IMR-90 (cell line): ENCODE results near the gene KRABD2.

Experiments used
- ATAC-seq: fragments of 200-7000 bp; cut with Tn5 transposase; 2 replicates; pipeline ENCODE4 v1.9.1; 2020; ENCODE audit warnings: low read depth, mild to moderate bottlenecking, moderate library complexity
- BruUV-seq: library from RNA; stranded (reverse); fragments of 400-500 nt; replicated peaks from 2 replicates; lab custom pipeline; 2021; lab: Mats Ljungman, UMichigan
- CTCF ChIA-PET: fragments of 300-600 bp; formaldehyde crosslinking; extraction: SDS; loops from one replicate; lab custom pipeline; 2021; ENCODE audit warnings: antibody characterized with exemption; lab: Yijun Ruan, JAX
- POLR2A ChIA-PET: fragments of 300-600 bp; sonication (Branson Sonifier 250); formaldehyde crosslinking; loops from one replicate; lab custom pipeline; 2022; ENCODE audit warnings: antibody characterized with exemption; ENCODE audit not compliant: unreplicated experiment; lab: Charles Lee
- DNase-seq: peaks from one replicate; pipeline ENCODE4 v3.0.0; 2013
- H2AFZ ChIP-seq: replicated peaks from 2 replicates; pipeline ENCODE3; 2013; ENCODE audit warnings: low read length, mild to moderate bottlenecking; ENCODE audit not compliant: poor library complexity
- H2AK5ac ChIP-seq: 2 replicates; pipeline ENCODE4 v1.6.1; 2013; ENCODE audit warnings: low read depth, low read length, inconsistent platforms
- H2AK9ac ChIP-seq: replicated peaks from 2 replicates; pipeline ENCODE3; 2013; ENCODE audit warnings: mild to moderate bottlenecking, low read depth, low read length, moderate library complexity; ENCODE audit not compliant: poor library complexity
- H2BK120ac ChIP-seq: 2 replicates; pipeline ENCODE4 v1.6.1; 2013; ENCODE audit warnings: low read depth, low read length, inconsistent platforms
- H2BK15ac ChIP-seq: 3 replicates; pipeline ENCODE4 v1.6.1; 2013; ENCODE audit warnings: low read depth, low read length, inconsistent platforms
- H2BK20ac ChIP-seq: 2 replicates; pipeline ENCODE4 v1.6.1; 2013; ENCODE audit warnings: low read depth, mild to moderate bottlenecking, inconsistent platforms, low read length, moderate library complexity
- H2BK5ac ChIP-seq: 2 replicates; pipeline ENCODE4 v1.6.1; 2013; ENCODE audit warnings: mild to moderate bottlenecking, low read depth, low read length, inconsistent platforms; ENCODE audit not compliant: poor library complexity, severe bottlenecking
- H3K14ac ChIP-seq: replicated peaks from 2 replicates; pipeline ENCODE4 v1.6.1; 2013; ENCODE audit warnings: low read depth, low read length, inconsistent platforms
- H3K18ac ChIP-seq: 2 replicates; pipeline ENCODE4 v1.6.1; 2013; ENCODE audit warnings: low read depth, low read length, control low read depth
- H3K23ac ChIP-seq: 2 replicates; pipeline ENCODE4 v1.6.1; 2013; ENCODE audit warnings: low read depth, low read length, inconsistent platforms
- H3K27ac ChIP-seq: 2 replicates; pipeline ENCODE4 v1.5.1; 2013; ENCODE audit warnings: mild to moderate bottlenecking, control low read depth, low read length; ENCODE audit not compliant: insufficient read depth
- H3K27me3 ChIP-seq: 2 replicates; pipeline ENCODE4 v1.6.1; 2013; ENCODE audit warnings: low read length; ENCODE audit not compliant: control insufficient read depth, insufficient read depth
- H3K36me3 ChIP-seq: 2 replicates; pipeline ENCODE4 v1.6.1; 2013; ENCODE audit warnings: low read length, mixed read lengths; ENCODE audit not compliant: control insufficient read depth, insufficient read depth
- H3K4ac ChIP-seq: 2 replicates; pipeline ENCODE4 v1.6.1; 2013; ENCODE audit warnings: low read depth, low read length, inconsistent platforms
- H3K4me1 ChIP-seq: 2 replicates; pipeline ENCODE4 v1.6.1; 2013; ENCODE audit warnings: low read length, mixed read lengths; ENCODE audit not compliant: control insufficient read depth, insufficient read depth
- H3K4me2 ChIP-seq: 2 replicates; pipeline ENCODE4 v1.6.1; 2013; ENCODE audit warnings: low read depth, mild to moderate bottlenecking, control low read depth, low read length, moderate library complexity
- H3K4me3 ChIP-seq: 2 replicates; pipeline ENCODE4 v1.5.1; 2013; ENCODE audit warnings: low read depth, mild to moderate bottlenecking, control low read depth, low read length, moderate library complexity; ENCODE audit not compliant: insufficient read depth
- H3K56ac ChIP-seq: 2 replicates; pipeline ENCODE4 v1.6.1; 2013; ENCODE audit warnings: low read length, inconsistent platforms; ENCODE audit not compliant: insufficient read depth; ENCODE audit errors: extremely low read depth
- H3K79me1 ChIP-seq, 2 experiments: 2 replicates each; pipeline ENCODE4 v1.6.1; 2013; ENCODE audit warnings: low read length in 2 of 2, inconsistent platforms in 1 of 2, low read depth in 1 of 2
- H3K9ac ChIP-seq: 2 replicates; pipeline ENCODE4 v1.6.1; 2013; ENCODE audit warnings: low read depth, low read length, control low read depth
- H3K9me1 ChIP-seq: 2 replicates; pipeline ENCODE4 v1.6.1; 2013; ENCODE audit warnings: low read length, inconsistent platforms; ENCODE audit not compliant: insufficient read depth
- H3K9me3 ChIP-seq: 2 replicates; pipeline ENCODE4 v1.6.1; 2013; ENCODE audit warnings: low read length; ENCODE audit not compliant: control insufficient read depth, insufficient read depth
- H4K20me1 ChIP-seq: 2 replicates; pipeline ENCODE4 v1.6.1; 2013; ENCODE audit warnings: low read length, inconsistent platforms; ENCODE audit not compliant: insufficient read depth
- H4K5ac ChIP-seq: 2 replicates; pipeline ENCODE4 v1.6.1; 2013; ENCODE audit warnings: mild to moderate bottlenecking, low read depth, low read length, control low read depth
- H4K8ac ChIP-seq, 2 experiments: 2 replicates each; pipeline ENCODE4 v1.6.1; 2013; ENCODE audit warnings: low read depth in 2 of 2, low read length in 2 of 2, control low read depth in 1 of 2, inconsistent platforms in 1 of 2
- H4K91ac ChIP-seq: 2 replicates; pipeline ENCODE4 v1.6.1; 2013; ENCODE audit warnings: low read depth, low read length, inconsistent platforms; ENCODE audit not compliant: insufficient read depth
- BHLHE40 ChIP-seq: fragments of 150-350 bp; IDR thresholded peaks from 2 replicates; pipeline ENCODE4 v1.6.1; 2016; ENCODE audit warnings: mild to moderate bottlenecking, low read depth, low read length
- CEBPB ChIP-seq: IDR thresholded peaks from 2 replicates; pipeline ENCODE4 v1.6.1; 2012; ENCODE audit warnings: low read depth, low read length, improper control_type of control experiment
- CHD1 ChIP-seq: IDR thresholded peaks from 2 replicates; pipeline ENCODE4 v1.6.1; 2012; ENCODE audit warnings: low read depth, low read length, improper control_type of control experiment
- FOS ChIP-seq: fragments of 150-350 bp; IDR thresholded peaks from 2 replicates; pipeline ENCODE4 v1.6.1; 2016; ENCODE audit warnings: low read depth, low read length
- MAFK ChIP-seq: IDR thresholded peaks from 2 replicates; pipeline ENCODE4 v1.6.1; 2012; ENCODE audit warnings: low read depth, low read length, improper control_type of control experiment
- MAZ ChIP-seq: IDR thresholded peaks from 2 replicates; pipeline ENCODE4 v1.6.1; 2012; ENCODE audit warnings: low read depth, mild to moderate bottlenecking, low read length, improper control_type of control experiment, moderate library complexity, borderline replicate concordance
- MXI1 ChIP-seq: IDR thresholded peaks from 2 replicates; pipeline ENCODE4 v1.6.1; 2012; ENCODE audit warnings: low read depth, mild to moderate bottlenecking, low read length, moderate library complexity, borderline replicate concordance
- NFE2L2 ChIP-seq: fragments of 150-350 bp; IDR thresholded peaks from 2 replicates; pipeline ENCODE4 v1.6.1; 2016; ENCODE audit warnings: low read depth, mild to moderate bottlenecking, low read length
- POLR2A ChIP-seq: IDR thresholded peaks from 2 replicates; pipeline ENCODE4 v1.6.1; 2012; ENCODE audit warnings: mild to moderate bottlenecking, low read depth, low read length
- RAD21 ChIP-seq: IDR thresholded peaks from 2 replicates; pipeline ENCODE4 v1.6.1; 2012; ENCODE audit warnings: low read length, improper control_type of control experiment
- RCOR1 ChIP-seq: IDR thresholded peaks from 2 replicates; pipeline ENCODE4 v1.6.1; 2012; ENCODE audit warnings: mild to moderate bottlenecking, low read length, improper control_type of control experiment; ENCODE audit not compliant: insufficient replicate concordance
- RFX5 ChIP-seq: IDR thresholded peaks from 2 replicates; pipeline ENCODE4 v1.8.0; 2012; ENCODE audit warnings: low read depth, mild to moderate bottlenecking, low read length, moderate library complexity
- SMC3 ChIP-seq: fragments of 150-350 bp; IDR thresholded peaks from 2 replicates; pipeline ENCODE4 v1.6.1; 2016; ENCODE audit warnings: low read depth, mild to moderate bottlenecking, antibody characterized with exemption, low read length, moderate library complexity
- dilution Hi-C: fragments of 300-500 bp; cut with HindIII; formaldehyde crosslinking; loops from one replicate; pipeline ENCODE4 v1.14.3; 2018; ENCODE audit warnings: low sequenced_read_pairs; ENCODE audit not compliant: unreplicated experiment
- in situ Hi-C: fragments of 300-500 bp; cut with MboI; formaldehyde crosslinking; loops from 3 replicates; pipeline ENCODE4 v1.14.3; 2019; ENCODE audit warnings: low sequenced_read_pairs, inconsistent platforms, mixed read lengths
- intact Hi-C: fragments of 100-400 bp; cut with micrococcal nuclease; formaldehyde crosslinking; loops from 2 replicates; pipeline ENCODE4 v1.10.0; 2022
- TF ChIP-seq, protein P1 (sequence below): fragments of 150-350 bp; IDR thresholded peaks from 2 replicates; pipeline ENCODE4 v1.6.1; 2017; ENCODE audit warnings: mild to moderate bottlenecking, antibody characterized with exemption, low read length, low read depth
- TF ChIP-seq, protein P2 (sequence below): fragments of 150-350 bp; IDR thresholded peaks from 2 replicates; pipeline ENCODE4 v1.6.1; 2016; ENCODE audit warnings: low read depth, mild to moderate bottlenecking, low read length, moderate library complexity, borderline replicate concordance
- TF ChIP-seq, protein P3 (sequence below): conservative IDR thresholded peaks from 2 replicates; pipeline ENCODE4 v1.5.1; 2012; ENCODE audit warnings: mild to moderate bottlenecking, low read depth, low read length, improper control_type of control experiment

Gene KRABD2

DNA sequence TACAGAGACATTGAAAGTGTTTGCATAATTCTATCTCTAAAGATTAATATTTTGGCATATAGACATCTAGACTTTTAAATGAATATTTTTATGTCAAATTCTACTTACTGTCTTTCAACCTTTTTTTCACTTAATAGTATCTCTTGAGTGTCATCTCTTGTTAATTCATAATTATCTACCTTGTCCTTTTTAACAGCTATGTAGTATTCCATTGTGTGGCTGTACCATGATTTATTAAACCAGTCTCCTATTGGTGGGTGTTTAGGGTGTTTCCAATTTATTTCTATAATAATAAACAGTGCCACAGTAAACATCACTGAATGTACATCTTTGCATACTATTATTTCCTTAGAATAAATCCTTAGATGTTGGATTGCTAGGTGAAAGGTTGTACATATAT is 37.4 kb upstream of the KRABD2 start:
- Histone ChIP-seq H4K91ac (no peak overlapping the region), H2BK20ac (no peak overlapping the region), H3K27ac (no peak overlapping the region), H4K5ac (no peak overlapping the region), H3K79me1 (no peaks in the 10 kb centered on the region), H3K4me3 (no peak overlapping the region), H3K4me2 (no peak overlapping the region), H3K4me1 (no peaks in the 10 kb centered on the region), H4K8ac (no peak overlapping the region), H3K56ac (no peak overlapping the region), H3K36me3 (no peaks in the 10 kb centered on the region), H3K9me1 (no peaks in the 10 kb centered on the region), H3K9me3 (0 out of 2 replicates have a peak, but pooled peaks cover 2% of the 10 kb centered on the region), H2AK9ac (no peak overlapping the region), H3K18ac (no peak overlapping the region), H3K14ac (no peak overlapping the region), H3K23ac (no peak overlapping the region), H2BK120ac (no peak overlapping the region), H3K9ac (no peak overlapping the region), H2AFZ (no peak overlapping the region), H4K20me1 (no peaks in the 10 kb centered on the region), H2AK5ac (no peak overlapping the region), H2BK5ac (no peak overlapping the region), H3K27me3 (peaks cover 22% of the 10 kb centered on the region), H2BK15ac (no peak overlapping the region), H3K4ac (no peak overlapping the region)
- ChIA-PET CTCF (no interaction called here), POLR2A (no interaction called here)
- no peak for DNase-seq
- no peak for ATAC-seq
- no TSS peak for BruUV-seq
- dilution Hi-C loops (no loop called here), in situ Hi-C loops (loop anchor here (10.0 kb wide), 2 partner anchors 341 to 371 kb away; partner anchors contain the start of gene SPDYE4), intact Hi-C loops (no loop called here)
- TF ChIP-seq, protein P1, sequence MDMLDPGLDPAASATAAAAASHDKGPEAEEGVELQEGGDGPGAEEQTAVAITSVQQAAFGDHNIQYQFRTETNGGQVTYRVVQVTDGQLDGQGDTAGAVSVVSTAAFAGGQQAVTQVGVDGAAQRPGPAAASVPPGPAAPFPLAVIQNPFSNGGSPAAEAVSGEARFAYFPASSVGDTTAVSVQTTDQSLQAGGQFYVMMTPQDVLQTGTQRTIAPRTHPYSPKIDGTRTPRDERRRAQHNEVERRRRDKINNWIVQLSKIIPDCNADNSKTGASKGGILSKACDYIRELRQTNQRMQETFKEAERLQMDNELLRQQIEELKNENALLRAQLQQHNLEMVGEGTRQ = no peak
- TF ChIP-seq, protein P2, sequence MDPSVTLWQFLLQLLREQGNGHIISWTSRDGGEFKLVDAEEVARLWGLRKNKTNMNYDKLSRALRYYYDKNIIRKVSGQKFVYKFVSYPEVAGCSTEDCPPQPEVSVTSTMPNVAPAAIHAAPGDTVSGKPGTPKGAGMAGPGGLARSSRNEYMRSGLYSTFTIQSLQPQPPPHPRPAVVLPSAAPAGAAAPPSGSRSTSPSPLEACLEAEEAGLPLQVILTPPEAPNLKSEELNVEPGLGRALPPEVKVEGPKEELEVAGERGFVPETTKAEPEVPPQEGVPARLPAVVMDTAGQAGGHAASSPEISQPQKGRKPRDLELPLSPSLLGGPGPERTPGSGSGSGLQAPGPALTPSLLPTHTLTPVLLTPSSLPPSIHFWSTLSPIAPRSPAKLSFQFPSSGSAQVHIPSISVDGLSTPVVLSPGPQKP = no peak
- no peak for TF ChIP-seq RCOR1
- no peak for TF ChIP-seq POLR2A
- TF ChIP-seq NFE2L2 = no peak
- TF ChIP-seq BHLHE40 = no peak
- no peak for TF ChIP-seq CEBPB
- no peak for TF ChIP-seq SMC3
- no peak for TF ChIP-seq RAD21
- no peak for TF ChIP-seq MAZ
- no peak for TF ChIP-seq RFX5
- no peak for TF ChIP-seq MAFK
- TF ChIP-seq, protein P3, sequence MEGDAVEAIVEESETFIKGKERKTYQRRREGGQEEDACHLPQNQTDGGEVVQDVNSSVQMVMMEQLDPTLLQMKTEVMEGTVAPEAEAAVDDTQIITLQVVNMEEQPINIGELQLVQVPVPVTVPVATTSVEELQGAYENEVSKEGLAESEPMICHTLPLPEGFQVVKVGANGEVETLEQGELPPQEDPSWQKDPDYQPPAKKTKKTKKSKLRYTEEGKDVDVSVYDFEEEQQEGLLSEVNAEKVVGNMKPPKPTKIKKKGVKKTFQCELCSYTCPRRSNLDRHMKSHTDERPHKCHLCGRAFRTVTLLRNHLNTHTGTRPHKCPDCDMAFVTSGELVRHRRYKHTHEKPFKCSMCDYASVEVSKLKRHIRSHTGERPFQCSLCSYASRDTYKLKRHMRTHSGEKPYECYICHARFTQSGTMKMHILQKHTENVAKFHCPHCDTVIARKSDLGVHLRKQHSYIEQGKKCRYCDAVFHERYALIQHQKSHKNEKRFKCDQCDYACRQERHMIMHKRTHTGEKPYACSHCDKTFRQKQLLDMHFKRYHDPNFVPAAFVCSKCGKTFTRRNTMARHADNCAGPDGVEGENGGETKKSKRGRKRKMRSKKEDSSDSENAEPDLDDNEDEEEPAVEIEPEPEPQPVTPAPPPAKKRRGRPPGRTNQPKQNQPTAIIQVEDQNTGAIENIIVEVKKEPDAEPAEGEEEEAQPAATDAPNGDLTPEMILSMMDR = no peak
- TF ChIP-seq MXI1 = no peak
- TF ChIP-seq CHD1 = no peak
- no peak for TF ChIP-seq FOS
